WTC11 (cell line): Measurements from ENCODE around the gene PARS2. TPM values are rescaled to one million over a fixed set of nuclear protein-coding genes. Genes with fewer than 3 reads are reported as not detected.

Experiments used
- ATAC-seq: fragments of 200-7000 bp; cut with Tn5 transposase; 2 replicates; pipeline ENCODE4 v1.10.0; 2021; ENCODE audit warnings: mild to moderate bottlenecking, moderate library complexity
- CTCF ChIA-PET: fragments of 300-600 bp; sonication (Branson Sonifier 250); formaldehyde crosslinking; loops from one replicate; lab custom pipeline; 2021; ENCODE audit warnings: antibody characterized with exemption; lab: Charles Lee
- POLR2A ChIA-PET: fragments of 350-600 bp; sonication (Branson Sonifier 250); formaldehyde crosslinking; loops from one replicate; lab custom pipeline; 2021; ENCODE audit warnings: antibody characterized with exemption; lab: Charles Lee
- DNase-seq: peaks from one replicate; pipeline ENCODE4 v3.0.0; 2021; ENCODE audit warnings: low spot score
- H3K27ac Mint-ChIP-seq: 2 replicates; pipeline ENCODE4 v1.8.0; 2021; ENCODE audit warnings: mixed read lengths
- H3K27me3 Mint-ChIP-seq: 2 replicates; pipeline ENCODE4 v1.8.0; 2021; ENCODE audit warnings: low read depth, mild to moderate bottlenecking, moderate library complexity, mixed read lengths
- H3K36me3 Mint-ChIP-seq: 2 replicates; pipeline ENCODE4 v1.8.0; 2021; ENCODE audit warnings: mixed read lengths
- H3K4me1 Mint-ChIP-seq: 2 replicates; pipeline ENCODE4 v1.8.0; 2022; ENCODE audit warnings: mixed read lengths
- H3K4me3 Mint-ChIP-seq: 2 replicates; pipeline ENCODE4 v1.8.0; 2021; ENCODE audit warnings: mild to moderate bottlenecking, moderate library complexity, mixed read lengths
- H3K9me3 Mint-ChIP-seq: 2 replicates; pipeline ENCODE4 v1.8.0; 2021; ENCODE audit warnings: mixed read lengths
- AR ChIP-seq: fragments of 250-450 bp; sonication (Bioruptor Pico); IDR thresholded peaks from 2 replicates; pipeline ENCODE4 v1.9.0; 2021; ENCODE audit warnings: mild to moderate bottlenecking
- CREB1 ChIP-seq: sonication (generic); formaldehyde crosslinking; IDR thresholded peaks from 2 replicates; pipeline ENCODE4 v1.8.0; 2023; ENCODE audit warnings: mild to moderate bottlenecking, missing genetic modification reagents
- GRHL2 ChIP-seq: fragments of 250-450 bp; sonication (Bioruptor Pico); IDR thresholded peaks from 2 replicates; pipeline ENCODE4 v1.8.0; 2022; ENCODE audit warnings: mild to moderate bottlenecking, moderate library complexity; ENCODE audit not compliant: insufficient replicate concordance, severe bottlenecking
- GTF2I ChIP-seq: fragments of 250-450 bp; sonication (Bioruptor Pico); conservative IDR thresholded peaks from 2 replicates; pipeline ENCODE4 v1.4.0; 2021; ENCODE audit warnings: mild to moderate bottlenecking
- IRF1 ChIP-seq: sonication (generic); formaldehyde crosslinking; IDR thresholded peaks from 2 replicates; pipeline ENCODE4 v1.8.0; 2023; ENCODE audit warnings: missing genetic modification reagents
- JAZF1 ChIP-seq: fragments of 250-450 bp; sonication (Bioruptor Pico); IDR thresholded peaks from 2 replicates; pipeline ENCODE4 v1.9.0; 2021; ENCODE audit warnings: moderate library complexity, mild to moderate bottlenecking, inconsistent platforms
- KAT7 ChIP-seq: sonication (generic); formaldehyde crosslinking; IDR thresholded peaks from 2 replicates; pipeline ENCODE4 v1.8.1; 2023; ENCODE audit warnings: missing genetic modification reagents, mild to moderate bottlenecking, borderline replicate concordance
- MXD4 ChIP-seq: fragments of 250-450 bp; sonication (Bioruptor Pico); IDR thresholded peaks from 2 replicates; pipeline ENCODE4 v1.8.0; 2021; ENCODE audit warnings: mild to moderate bottlenecking, moderate library complexity, borderline replicate concordance
- PRRX2 ChIP-seq: fragments of 250-450 bp; sonication (Bioruptor Pico); IDR thresholded peaks from 2 replicates; pipeline ENCODE4 v1.8.0; 2021; ENCODE audit warnings: mild to moderate bottlenecking
- SP1 ChIP-seq: sonication (generic); formaldehyde crosslinking; conservative IDR thresholded peaks from 2 replicates; pipeline ENCODE4 v1.8.1; 2022; ENCODE audit warnings: missing genetic modification reagents
- USF2 ChIP-seq: sonication (generic); formaldehyde crosslinking; IDR thresholded peaks from 2 replicates; pipeline ENCODE4 v1.8.1; 2023; ENCODE audit warnings: mild to moderate bottlenecking, missing genetic modification reagents, moderate library complexity
- ZNF121 ChIP-seq: sonication (generic); formaldehyde crosslinking; IDR thresholded peaks from 2 replicates; pipeline ENCODE4 v1.8.0; 2023; ENCODE audit warnings: missing genetic modification reagents
- ZNF219 ChIP-seq: sonication (generic); formaldehyde crosslinking; IDR thresholded peaks from 2 replicates; pipeline ENCODE4 v1.8.0; 2023; ENCODE audit warnings: missing genetic modification reagents, mild to moderate bottlenecking, borderline replicate concordance
- ZNF423 ChIP-seq: fragments of 250-450 bp; sonication (Bioruptor Pico); IDR thresholded peaks from 2 replicates; pipeline ENCODE4 v2.1.2; 2022; ENCODE audit warnings: mild to moderate bottlenecking, moderate library complexity
- ZNF425 ChIP-seq: fragments of 250-450 bp; sonication (Bioruptor Pico); conservative IDR thresholded peaks from 2 replicates; pipeline ENCODE4 v1.9.0; 2021; ENCODE audit warnings: mild to moderate bottlenecking
- ZNF512 ChIP-seq: sonication (generic); formaldehyde crosslinking; IDR thresholded peaks from 2 replicates; pipeline ENCODE4 v1.8.1; 2022; ENCODE audit warnings: missing genetic modification reagents, borderline replicate concordance
- total RNA-seq: library from RNA; stranded (reverse); gene quantifications from 3 replicates; pipeline ENCODE4 v1.2.3, GENCODE V29; 2021
- TF ChIP-seq, protein P1 (sequence below): sonication (generic); formaldehyde crosslinking; IDR thresholded peaks from 2 replicates; pipeline ENCODE4 v1.8.0; 2022; ENCODE audit warnings: mild to moderate bottlenecking, missing genetic modification reagents
- TF ChIP-seq, protein P2 (sequence below): sonication (generic); formaldehyde crosslinking; IDR thresholded peaks from 2 replicates; pipeline ENCODE4 v1.8.1; 2023; ENCODE audit warnings: mild to moderate bottlenecking, missing genetic modification reagents, borderline replicate concordance
- TF ChIP-seq, protein P3 (sequence below): sonication (generic); formaldehyde crosslinking; IDR thresholded peaks from 2 replicates; pipeline ENCODE4 v1.8.0; 2022; ENCODE audit warnings: mild to moderate bottlenecking, missing genetic modification reagents

The PARS2 gene
- total RNA-seq, 1 experiment from 2014 or later: 11.5 TPM

- TF ChIP-seq AR (CRISPR knock-in tag): no peak
- TF ChIP-seq, protein P1, sequence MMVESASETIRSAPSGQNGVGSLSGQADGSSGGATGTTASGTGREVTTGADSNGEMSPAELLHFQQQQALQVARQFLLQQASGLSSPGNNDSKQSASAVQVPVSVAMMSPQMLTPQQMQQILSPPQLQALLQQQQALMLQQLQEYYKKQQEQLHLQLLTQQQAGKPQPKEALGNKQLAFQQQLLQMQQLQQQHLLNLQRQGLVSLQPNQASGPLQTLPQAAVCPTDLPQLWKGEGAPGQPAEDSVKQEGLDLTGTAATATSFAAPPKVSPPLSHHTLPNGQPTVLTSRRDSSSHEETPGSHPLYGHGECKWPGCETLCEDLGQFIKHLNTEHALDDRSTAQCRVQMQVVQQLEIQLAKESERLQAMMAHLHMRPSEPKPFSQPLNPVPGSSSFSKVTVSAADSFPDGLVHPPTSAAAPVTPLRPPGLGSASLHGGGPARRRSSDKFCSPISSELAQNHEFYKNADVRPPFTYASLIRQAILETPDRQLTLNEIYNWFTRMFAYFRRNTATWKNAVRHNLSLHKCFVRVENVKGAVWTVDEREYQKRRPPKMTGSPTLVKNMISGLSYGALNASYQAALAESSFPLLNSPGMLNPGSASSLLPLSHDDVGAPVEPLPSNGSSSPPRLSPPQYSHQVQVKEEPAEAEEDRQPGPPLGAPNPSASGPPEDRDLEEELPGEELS (CRISPR knock-in tag): no peak
- TF ChIP-seq, protein P2, sequence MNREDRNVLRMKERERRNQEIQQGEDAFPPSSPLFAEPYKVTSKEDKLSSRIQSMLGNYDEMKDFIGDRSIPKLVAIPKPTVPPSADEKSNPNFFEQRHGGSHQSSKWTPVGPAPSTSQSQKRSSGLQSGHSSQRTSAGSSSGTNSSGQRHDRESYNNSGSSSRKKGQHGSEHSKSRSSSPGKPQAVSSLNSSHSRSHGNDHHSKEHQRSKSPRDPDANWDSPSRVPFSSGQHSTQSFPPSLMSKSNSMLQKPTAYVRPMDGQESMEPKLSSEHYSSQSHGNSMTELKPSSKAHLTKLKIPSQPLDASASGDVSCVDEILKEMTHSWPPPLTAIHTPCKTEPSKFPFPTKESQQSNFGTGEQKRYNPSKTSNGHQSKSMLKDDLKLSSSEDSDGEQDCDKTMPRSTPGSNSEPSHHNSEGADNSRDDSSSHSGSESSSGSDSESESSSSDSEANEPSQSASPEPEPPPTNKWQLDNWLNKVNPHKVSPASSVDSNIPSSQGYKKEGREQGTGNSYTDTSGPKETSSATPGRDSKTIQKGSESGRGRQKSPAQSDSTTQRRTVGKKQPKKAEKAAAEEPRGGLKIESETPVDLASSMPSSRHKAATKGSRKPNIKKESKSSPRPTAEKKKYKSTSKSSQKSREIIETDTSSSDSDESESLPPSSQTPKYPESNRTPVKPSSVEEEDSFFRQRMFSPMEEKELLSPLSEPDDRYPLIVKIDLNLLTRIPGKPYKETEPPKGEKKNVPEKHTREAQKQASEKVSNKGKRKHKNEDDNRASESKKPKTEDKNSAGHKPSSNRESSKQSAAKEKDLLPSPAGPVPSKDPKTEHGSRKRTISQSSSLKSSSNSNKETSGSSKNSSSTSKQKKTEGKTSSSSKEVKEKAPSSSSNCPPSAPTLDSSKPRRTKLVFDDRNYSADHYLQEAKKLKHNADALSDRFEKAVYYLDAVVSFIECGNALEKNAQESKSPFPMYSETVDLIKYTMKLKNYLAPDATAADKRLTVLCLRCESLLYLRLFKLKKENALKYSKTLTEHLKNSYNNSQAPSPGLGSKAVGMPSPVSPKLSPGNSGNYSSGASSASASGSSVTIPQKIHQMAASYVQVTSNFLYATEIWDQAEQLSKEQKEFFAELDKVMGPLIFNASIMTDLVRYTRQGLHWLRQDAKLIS (CRISPR knock-in tag): no peak
- no peak for TF ChIP-seq PRRX2 (CRISPR knock-in tag)
- no peak for TF ChIP-seq USF2 (CRISPR knock-in tag)
- no peak for TF ChIP-seq JAZF1 (CRISPR knock-in tag)
- no peak for TF ChIP-seq IRF1 (CRISPR knock-in tag)
- TF ChIP-seq ZNF425: no peak
- TF ChIP-seq GTF2I (CRISPR knock-in tag): no peak
Observed at GRCh38 chr1:54743416-54744226, 20.7 kb downstream of the PARS2 start (continued).

DNA sequence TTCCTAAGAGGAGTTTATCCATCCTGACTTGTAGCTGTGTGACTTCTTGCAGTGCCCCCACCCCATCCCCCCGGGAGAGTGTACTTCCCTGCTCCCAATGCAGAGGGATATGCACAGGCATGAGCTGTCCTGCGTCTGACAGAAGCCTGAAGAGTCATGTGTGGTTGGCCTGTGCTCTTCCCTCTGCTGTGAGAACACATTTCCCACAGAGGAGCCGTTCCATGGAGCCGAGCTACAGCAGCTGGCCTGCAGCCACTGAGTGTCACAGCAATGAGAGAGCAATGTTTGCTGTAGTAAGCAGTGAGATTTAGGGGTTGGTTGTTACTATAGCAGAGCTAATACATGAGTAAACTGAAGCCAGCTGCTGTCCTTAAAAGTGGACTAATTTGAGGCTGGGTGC, 22.0 kb downstream of the PARS2 start:
- ChIA-PET POLR2A (no interaction called here), CTCF (interaction anchor here (1.3 kb wide), 1 partner anchor 50 kb away, joined by 4 read pairs; no protein-coding TSS in a partner anchor)
- H3K4me3 Mint-ChIP-seq: no peak overlapping the region
- peaks cover 6% of the 10 kb centered on the region for H3K9me3 Mint-ChIP-seq
- H3K4me1 Mint-ChIP-seq: no peaks in the 10 kb centered on the region
- no peak overlapping the region for H3K27ac Mint-ChIP-seq
- peaks cover 37% of the 10 kb centered on the region for H3K36me3 Mint-ChIP-seq
- no peaks in the 10 kb centered on the region; the same call in 1 of the 2 replicates for H3K27me3 Mint-ChIP-seq
- ATAC-seq (no peak), DNase-seq (no peak)
- TF ChIP-seq GRHL2 (CRISPR knock-in tag) (no peak), CREB1 (CRISPR knock-in tag) (no peak), MXD4 (no peak), ZNF121 (CRISPR knock-in tag) (no peak), KAT7 (CRISPR knock-in tag) (no peak), ZNF512 (CRISPR knock-in tag) (no peak), SP1 (no peak), ZNF423 (CRISPR knock-in tag) (no peak), PRRX2 (CRISPR knock-in tag) (no peak), ZNF219 (no peak)
- TF ChIP-seq, protein P3, sequence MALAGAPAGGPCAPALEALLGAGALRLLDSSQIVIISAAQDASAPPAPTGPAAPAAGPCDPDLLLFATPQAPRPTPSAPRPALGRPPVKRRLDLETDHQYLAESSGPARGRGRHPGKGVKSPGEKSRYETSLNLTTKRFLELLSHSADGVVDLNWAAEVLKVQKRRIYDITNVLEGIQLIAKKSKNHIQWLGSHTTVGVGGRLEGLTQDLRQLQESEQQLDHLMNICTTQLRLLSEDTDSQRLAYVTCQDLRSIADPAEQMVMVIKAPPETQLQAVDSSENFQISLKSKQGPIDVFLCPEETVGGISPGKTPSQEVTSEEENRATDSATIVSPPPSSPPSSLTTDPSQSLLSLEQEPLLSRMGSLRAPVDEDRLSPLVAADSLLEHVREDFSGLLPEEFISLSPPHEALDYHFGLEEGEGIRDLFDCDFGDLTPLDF (CRISPR knock-in tag): no peak
